Measurements from ENCODE around the gene ANKS1B. TPM values are rescaled to one million over a fixed set of nuclear protein-coding genes. Genes with fewer than 3 reads are reported as not detected.

ANKS1B gene
- total and polyA plus RNA-seq, 10 of the 15 experiments (the other 5 are each of a cell fraction or from before 2014, with no cell fraction given): 0.16 to 1.3 (median 0.82) TPM; not detected in 7

DNA sequence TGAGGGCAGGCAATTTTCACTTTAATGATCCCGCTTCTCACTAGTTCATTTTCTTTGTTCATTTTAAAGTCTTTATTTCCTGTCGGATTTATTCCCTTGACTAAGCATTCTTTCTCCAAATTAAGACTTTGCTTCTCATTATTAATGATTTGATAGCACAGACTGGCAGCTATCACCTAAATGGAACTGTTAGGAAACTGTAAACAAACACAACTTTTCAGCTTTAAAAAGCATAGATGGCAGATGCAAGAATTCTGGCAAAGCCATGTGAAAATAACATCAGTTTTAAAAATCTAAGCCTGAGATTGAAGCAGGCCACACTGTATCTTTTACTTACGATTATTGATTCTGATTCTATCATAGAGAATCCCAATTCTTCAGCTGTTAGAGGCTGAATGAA lies 225.7 kb downstream of the ANKS1B start:
- 52% methylated on average over 3 of the region's 3 CpGs for WGBS (ENCODE audit: insufficient coverage, insufficient replicate concordance, low lambda C conversion rate, missing lambda C conversion rate)
- Histone ChIP-seq H3K27me3 (replicated peaks in 1 of 2; ENCODE audit: control insufficient read depth in 2 of 2, insufficient read depth in 2 of 2, low read length in 1 of 2) (no peaks in the 10 kb centered on the region; a peak in 1 of 4 replicates), H3K36me3 (ENCODE audit: control insufficient read depth in 2 of 2, insufficient read depth in 2 of 2, low read length in 1 of 2) (no peaks in the 10 kb centered on the region), H4K20me1 (ENCODE audit: control insufficient read depth, insufficient read depth) (no peaks in the 10 kb centered on the region), H3K9ac (ENCODE audit: control insufficient read depth, insufficient read depth, low read length) (no peak overlapping the region), H3K4me3 (no peak overlapping the region), H3K27ac (ENCODE audit: control insufficient read depth, insufficient read depth) (no peak overlapping the region), H3K4me2 (ENCODE audit: control insufficient read depth, insufficient read depth) (no peak overlapping the region), H3K4me1 (ENCODE audit: control insufficient read depth, insufficient read depth, low read length) (no peaks in the 10 kb centered on the region), H3K9me3 (replicated peaks; ENCODE audit: control insufficient read depth, insufficient read depth, low read length) (no peaks in the 10 kb centered on the region), H2AFZ (ENCODE audit: control insufficient read depth, low read depth, low read length) (no peak overlapping the region), H3K79me2 (ENCODE audit: control insufficient read depth, insufficient read depth, low read length) (no peaks in the 10 kb centered on the region)
- DNase-seq (ENCODE audit: low read depth, low spot score): no peak
- TF ChIP-seq IRF4 (IDR thresholded peaks at IDR 0.05; ENCODE audit: low read depth, low read length) (no peak), TCF3 (IDR thresholded peaks at IDR 0.05; ENCODE audit: borderline replicate concordance, insufficient read depth, low read depth, low read length) (no peak), RAD51 (IDR thresholded peaks at IDR 0.05) (no peak), SIX5 (IDR thresholded peaks at IDR 0.05; ENCODE audit: low read depth, low read length, severe bottlenecking) (no peak), ZSCAN29 (IDR thresholded peaks at IDR 0.05) (no peak), SIN3A (IDR thresholded peaks at IDR 0.05; ENCODE audit: low read depth, low read length) (no peak), ATF7 (IDR thresholded peaks at IDR 0.05; ENCODE audit: low read depth) (no peak), YY1 (IDR thresholded peaks at IDR 0.05; ENCODE audit: low read depth, low read length) (no peak)
- TF ChIP-seq, protein P1, sequence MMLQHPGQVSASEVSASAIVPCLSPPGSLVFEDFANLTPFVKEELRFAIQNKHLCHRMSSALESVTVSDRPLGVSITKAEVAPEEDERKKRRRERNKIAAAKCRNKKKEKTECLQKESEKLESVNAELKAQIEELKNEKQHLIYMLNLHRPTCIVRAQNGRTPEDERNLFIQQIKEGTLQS (IDR thresholded peaks at IDR 0.05; ENCODE audit: borderline replicate concordance, extremely low read depth, low read depth, low read length): no peak
- TF ChIP-seq, protein P2, sequence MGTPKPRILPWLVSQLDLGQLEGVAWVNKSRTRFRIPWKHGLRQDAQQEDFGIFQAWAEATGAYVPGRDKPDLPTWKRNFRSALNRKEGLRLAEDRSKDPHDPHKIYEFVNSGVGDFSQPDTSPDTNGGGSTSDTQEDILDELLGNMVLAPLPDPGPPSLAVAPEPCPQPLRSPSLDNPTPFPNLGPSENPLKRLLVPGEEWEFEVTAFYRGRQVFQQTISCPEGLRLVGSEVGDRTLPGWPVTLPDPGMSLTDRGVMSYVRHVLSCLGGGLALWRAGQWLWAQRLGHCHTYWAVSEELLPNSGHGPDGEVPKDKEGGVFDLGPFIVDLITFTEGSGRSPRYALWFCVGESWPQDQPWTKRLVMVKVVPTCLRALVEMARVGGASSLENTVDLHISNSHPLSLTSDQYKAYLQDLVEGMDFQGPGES (IDR thresholded peaks at IDR 0.05): no peak
- TF ChIP-seq, protein P3, sequence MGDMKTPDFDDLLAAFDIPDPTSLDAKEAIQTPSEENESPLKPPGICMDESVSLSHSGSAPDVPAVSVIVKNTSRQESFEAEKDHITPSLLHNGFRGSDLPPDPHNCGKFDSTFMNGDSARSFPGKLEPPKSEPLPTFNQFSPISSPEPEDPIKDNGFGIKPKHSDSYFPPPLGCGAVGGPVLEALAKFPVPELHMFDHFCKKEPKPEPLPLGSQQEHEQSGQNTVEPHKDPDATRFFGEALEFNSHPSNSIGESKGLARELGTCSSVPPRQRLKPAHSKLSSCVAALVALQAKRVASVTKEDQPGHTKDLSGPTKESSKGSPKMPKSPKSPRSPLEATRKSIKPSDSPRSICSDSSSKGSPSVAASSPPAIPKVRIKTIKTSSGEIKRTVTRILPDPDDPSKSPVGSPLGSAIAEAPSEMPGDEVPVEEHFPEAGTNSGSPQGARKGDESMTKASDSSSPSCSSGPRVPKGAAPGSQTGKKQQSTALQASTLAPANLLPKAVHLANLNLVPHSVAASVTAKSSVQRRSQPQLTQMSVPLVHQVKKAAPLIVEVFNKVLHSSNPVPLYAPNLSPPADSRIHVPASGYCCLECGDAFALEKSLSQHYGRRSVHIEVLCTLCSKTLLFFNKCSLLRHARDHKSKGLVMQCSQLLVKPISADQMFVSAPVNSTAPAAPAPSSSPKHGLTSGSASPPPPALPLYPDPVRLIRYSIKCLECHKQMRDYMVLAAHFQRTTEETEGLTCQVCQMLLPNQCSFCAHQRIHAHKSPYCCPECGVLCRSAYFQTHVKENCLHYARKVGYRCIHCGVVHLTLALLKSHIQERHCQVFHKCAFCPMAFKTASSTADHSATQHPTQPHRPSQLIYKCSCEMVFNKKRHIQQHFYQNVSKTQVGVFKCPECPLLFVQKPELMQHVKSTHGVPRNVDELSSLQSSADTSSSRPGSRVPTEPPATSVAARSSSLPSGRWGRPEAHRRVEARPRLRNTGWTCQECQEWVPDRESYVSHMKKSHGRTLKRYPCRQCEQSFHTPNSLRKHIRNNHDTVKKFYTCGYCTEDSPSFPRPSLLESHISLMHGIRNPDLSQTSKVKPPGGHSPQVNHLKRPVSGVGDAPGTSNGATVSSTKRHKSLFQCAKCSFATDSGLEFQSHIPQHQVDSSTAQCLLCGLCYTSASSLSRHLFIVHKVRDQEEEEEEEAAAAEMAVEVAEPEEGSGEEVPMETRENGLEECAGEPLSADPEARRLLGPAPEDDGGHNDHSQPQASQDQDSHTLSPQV (IDR thresholded peaks at IDR 0.05): no peak
- TF ChIP-seq, protein P4, sequence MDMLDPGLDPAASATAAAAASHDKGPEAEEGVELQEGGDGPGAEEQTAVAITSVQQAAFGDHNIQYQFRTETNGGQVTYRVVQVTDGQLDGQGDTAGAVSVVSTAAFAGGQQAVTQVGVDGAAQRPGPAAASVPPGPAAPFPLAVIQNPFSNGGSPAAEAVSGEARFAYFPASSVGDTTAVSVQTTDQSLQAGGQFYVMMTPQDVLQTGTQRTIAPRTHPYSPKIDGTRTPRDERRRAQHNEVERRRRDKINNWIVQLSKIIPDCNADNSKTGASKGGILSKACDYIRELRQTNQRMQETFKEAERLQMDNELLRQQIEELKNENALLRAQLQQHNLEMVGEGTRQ (IDR thresholded peaks at IDR 0.05; ENCODE audit: borderline replicate concordance, low read depth, low read length): no peak
- intact Hi-C loops (cut with micrococcal nuclease; ENCODE audit: unreplicated experiment): no loop called here
- SMC1A ChIA-PET (ENCODE audit: uncharacterized antibody, unreplicated experiment): interaction anchor here (0.9 kb wide), 1 partner anchor 8 kb away, joined by 4 read pairs; no protein-coding TSS in a partner anchor
- CTCF ChIA-PET: interaction anchor here (0.6 to 1.2 kb wide), 2 partner anchors 10 to 381 kb away, joined by 3 read pairs; no protein-coding TSS in a partner anchor
- FAIRE-seq: no peak
- ATAC-seq: no peak
- RAD21 ChIA-PET (ENCODE audit: unreplicated experiment): no interaction called here
- BruUV-seq (replicated peaks): no TSS peak
- in situ Hi-C loops (cut with MboI): no loop called here
- POLR2A ChIA-PET: no interaction called here
